Endothelial cell of umbilical vein (primary cell): Measurements from ENCODE around the gene NADK. TPM values are rescaled to one million over a fixed set of nuclear protein-coding genes. Genes with fewer than 3 reads are reported as not detected.

ENCODE experiments used
- BruUV-seq: library from RNA; stranded (reverse); fragments of 400-500 nt; replicated peaks from 2 replicates; lab custom pipeline; 2021; lab: Mats Ljungman, UMichigan
- CTCF ChIA-PET: fragments of 300-600, 350-600 bp; sonication (Branson Sonifier 250); formaldehyde crosslinking; loops from one replicate; lab custom pipeline; 2021; ENCODE audit warnings: antibody characterized with exemption, inconsistent platforms; lab: Charles Lee
- POLR2A ChIA-PET: fragments of 300-600, 350-600 bp; sonication (Branson Sonifier 250); formaldehyde crosslinking; loops from one replicate; lab custom pipeline; 2021; ENCODE audit warnings: antibody characterized with exemption, inconsistent platforms; lab: Charles Lee
- DNase-seq: peaks from one replicate; pipeline ENCODE4 v3.0.0-alpha.2; 2011; ENCODE audit warnings: low read depth, low spot score
- FAIRE-seq: peaks from 2 replicates; lab custom pipeline; 2011; peaks lifted over from hg19 to GRCh38; lab: Jason Lieb, UNC
- H2AFZ ChIP-seq: 2 replicates; pipeline ENCODE4 v1.6.0; 2012; ENCODE audit warnings: low read depth, low read length, control low read depth, inconsistent platforms
- H3K27ac ChIP-seq: 2 replicates; pipeline ENCODE4 v1.5.1; 2011; ENCODE audit warnings: low read depth, mild to moderate bottlenecking, control low read depth, low read length, moderate library complexity; ENCODE audit not compliant: insufficient read depth
- H3K27me3 ChIP-seq, 2 experiments: 2 replicates each; pipeline versions ENCODE4 v1.6.0 to v1.6.1; 2011; ENCODE audit warnings: low read length in 2 of 2, mixed read lengths in 1 of 2; ENCODE audit not compliant: control insufficient read depth in 2 of 2, insufficient read depth in 2 of 2
- H3K36me3 ChIP-seq, 2 experiments: 2 replicates in 1 of 2; 3 replicates in 1 of 2; pipeline ENCODE4 v1.5.1; 2011; ENCODE audit warnings: low read length in 2 of 2, mild to moderate bottlenecking in 1 of 2, moderate library complexity in 1 of 2; ENCODE audit not compliant: control insufficient read depth in 2 of 2, insufficient read depth in 2 of 2; ENCODE audit errors: extremely low read depth in 1 of 2
- H3K4me1 ChIP-seq: 3 replicates; pipeline ENCODE4 v1.5.1; 2011; ENCODE audit warnings: mild to moderate bottlenecking, low read length; ENCODE audit not compliant: control insufficient read depth, insufficient read depth; ENCODE audit errors: extremely low read depth
- H3K4me2 ChIP-seq: 2 replicates; pipeline ENCODE4 v1.6.1; 2011; ENCODE audit warnings: low read length, control low read depth, mixed read lengths; ENCODE audit not compliant: insufficient read depth
- H3K4me3 ChIP-seq, 3 experiments: fragments of 200-600 bp in 1 of 3; sonication (generic), shearing (Covaris generic) in 1 of 3; replicated peaks in 1 of 3; 2 replicates each; pipeline ENCODE4 v1.5.1; 2011 to 2016; ENCODE audit warnings: control low read depth in 3 of 3, low read length in 3 of 3, mild to moderate bottlenecking in 2 of 3, inconsistent platforms in 1 of 3, low read depth in 1 of 3, moderate library complexity in 1 of 3; ENCODE audit not compliant: insufficient read depth in 1 of 3
- H3K79me2 ChIP-seq: 2 replicates; pipeline ENCODE4 v1.6.0; 2012; ENCODE audit warnings: low read length, inconsistent platforms; ENCODE audit not compliant: control insufficient read depth, insufficient read depth
- H3K9ac ChIP-seq: replicated peaks from 2 replicates; pipeline ENCODE3; 2011; ENCODE audit warnings: low read length, control low read depth; ENCODE audit not compliant: insufficient read depth; ENCODE audit errors: extremely low read depth
- H3K9me1 ChIP-seq: replicated peaks from 3 replicates; pipeline ENCODE4 v1.6.0; 2011; ENCODE audit warnings: mild to moderate bottlenecking, low read length; ENCODE audit not compliant: control insufficient read depth, insufficient read depth; ENCODE audit errors: extremely low read depth
- H3K9me3 ChIP-seq: replicated peaks from 2 replicates; pipeline ENCODE4 v1.5.1; 2012; ENCODE audit warnings: low read length, inconsistent platforms; ENCODE audit not compliant: control insufficient read depth, insufficient read depth
- H4K20me1 ChIP-seq: replicated peaks from 2 replicates; pipeline ENCODE3; 2011; ENCODE audit warnings: mild to moderate bottlenecking, low read length; ENCODE audit not compliant: control insufficient read depth, insufficient read depth; ENCODE audit errors: extremely low read depth
- EZH2 ChIP-seq: IDR thresholded peaks from 2 replicates; pipeline ENCODE4 v1.6.1; 2012; ENCODE audit warnings: borderline replicate concordance, low read depth, mild to moderate bottlenecking, moderate library complexity, low read length, inconsistent platforms; ENCODE audit not compliant: severe bottlenecking
- FOS ChIP-seq: IDR thresholded peaks from 2 replicates; pipeline ENCODE4 v1.6.1; 2011; ENCODE audit warnings: mild to moderate bottlenecking, low read length, moderate library complexity, borderline replicate concordance; ENCODE audit not compliant: insufficient read depth
- GATA2 ChIP-seq: IDR thresholded peaks from 2 replicates; pipeline ENCODE4 v1.7.0; 2011; ENCODE audit warnings: low read depth, mild to moderate bottlenecking, moderate library complexity, mixed read lengths, low read length; ENCODE audit not compliant: insufficient read length, insufficient read depth
- JUN ChIP-seq: IDR thresholded peaks from 2 replicates; pipeline ENCODE4 v1.6.1; 2011; ENCODE audit warnings: borderline replicate concordance, low read depth; ENCODE audit not compliant: insufficient read length, insufficient read depth
- MYC ChIP-seq: IDR thresholded peaks from one replicate; pipeline ENCODE4 v1.6.1; 2011; ENCODE audit warnings: mild to moderate bottlenecking, low read depth, low read length
- POLR2A ChIP-seq: IDR thresholded peaks from 2 replicates; pipeline ENCODE4 v1.6.1; 2012; ENCODE audit warnings: low read depth, mild to moderate bottlenecking, control low read depth, low read length
- POLR2AphosphoS5 ChIP-seq: IDR thresholded peaks from 2 replicates; pipeline ENCODE4 v1.6.1; 2012; ENCODE audit warnings: low read depth, mild to moderate bottlenecking, control low read depth, low read length, moderate library complexity; ENCODE audit not compliant: insufficient read depth
- dilution Hi-C: fragments of 300-500 bp; cut with MboI; formaldehyde crosslinking; loops from one replicate; pipeline ENCODE4 v1.15.0; 2019; ENCODE audit warnings: low sequenced_read_pairs; ENCODE audit not compliant: extremely low pct_ligation_motif_present
- intact Hi-C: fragments of 100-400 bp; cut with micrococcal nuclease; formaldehyde crosslinking; loops from one replicate; pipeline ENCODE4 v1.10.0; 2022
- polyA plus RNA-seq, 4 experiments: library from polyadenylated mRNA; depleted of rRNA in 3 of 4; stranded (reverse) in 3 of 4; unstranded in 1 of 4; fragments of >200 nt; gene quantifications; 2 replicates each; pipeline versions ENCODE4 v1.2.1 to v1.2.3, GENCODE V29; 2011 to 2012; ENCODE audit warnings: missing spikeins in 1 of 4
- total RNA-seq: library from RNA; stranded (reverse); gene quantifications from 2 replicates; pipeline ENCODE4 v1.2.3, GENCODE V29; 2021
- TF ChIP-seq, protein P1 (sequence below): IDR thresholded peaks from 2 replicates; pipeline ENCODE4 v1.6.1; 2011; ENCODE audit not compliant: insufficient read depth, insufficient read length
- TF ChIP-seq, protein P2 (sequence below), 2 donors: IDR thresholded peaks; 1 replicate in 1 of 2; 2 replicates in 1 of 2; pipeline ENCODE4 v1.5.1; 2011; ENCODE audit warnings: low read length in 2 of 2, mild to moderate bottlenecking in 2 of 2, moderate library complexity in 2 of 2, control low read depth in 1 of 2, inconsistent platforms in 1 of 2, low read depth in 1 of 2; ENCODE audit not compliant: insufficient read depth in 1 of 2; ENCODE audit errors: extremely low read depth in 1 of 2

Gene NADK
- total and polyA plus RNA-seq, 2 donors (not counting 3 experiments of a cell fraction or from before 2014, with no cell fraction given), result 68.5 to 88.8 TPM

GRCh38 chr1:1786836-1787605 lies 8.8 kb upstream of the NADK start:
- ChIA-PET POLR2A (no interaction called here), CTCF (interaction anchor here (1.0 kb wide), 1 partner anchor 11 kb away, joined by 3 read pairs; no protein-coding TSS in a partner anchor)
- Histone ChIP-seq H2AFZ (no peak overlapping the region), H3K79me2 (peaks cover 7% of the 10 kb centered on the region), H3K9ac (no peak overlapping the region), H3K4me1 (peaks cover 13% of the 10 kb centered on the region), H3K9me1 (no peaks in the 10 kb centered on the region), H3K36me3 (peaks cover 26 to 62% of the 10 kb centered on the region in 2 experiments), H4K20me1 (peaks cover 3% of the 10 kb centered on the region), H3K27ac (no peak overlapping the region), H3K9me3 (no peaks in the 10 kb centered on the region), H3K4me2 (no peak overlapping the region), H3K27me3 (no peaks in the 10 kb centered on the region), H3K4me3 (no peak overlapping the region)
- no peak for DNase-seq
- TF ChIP-seq POLR2AphosphoS5 (no peak), POLR2A (no peak), GATA2 (no peak), MYC (no peak), FOS (no peak), JUN (no peak), EZH2 (no peak)
- TF ChIP-seq, protein P1, sequence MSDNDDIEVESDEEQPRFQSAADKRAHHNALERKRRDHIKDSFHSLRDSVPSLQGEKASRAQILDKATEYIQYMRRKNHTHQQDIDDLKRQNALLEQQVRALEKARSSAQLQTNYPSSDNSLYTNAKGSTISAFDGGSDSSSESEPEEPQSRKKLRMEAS, result no peak
- TF ChIP-seq, protein P2, sequence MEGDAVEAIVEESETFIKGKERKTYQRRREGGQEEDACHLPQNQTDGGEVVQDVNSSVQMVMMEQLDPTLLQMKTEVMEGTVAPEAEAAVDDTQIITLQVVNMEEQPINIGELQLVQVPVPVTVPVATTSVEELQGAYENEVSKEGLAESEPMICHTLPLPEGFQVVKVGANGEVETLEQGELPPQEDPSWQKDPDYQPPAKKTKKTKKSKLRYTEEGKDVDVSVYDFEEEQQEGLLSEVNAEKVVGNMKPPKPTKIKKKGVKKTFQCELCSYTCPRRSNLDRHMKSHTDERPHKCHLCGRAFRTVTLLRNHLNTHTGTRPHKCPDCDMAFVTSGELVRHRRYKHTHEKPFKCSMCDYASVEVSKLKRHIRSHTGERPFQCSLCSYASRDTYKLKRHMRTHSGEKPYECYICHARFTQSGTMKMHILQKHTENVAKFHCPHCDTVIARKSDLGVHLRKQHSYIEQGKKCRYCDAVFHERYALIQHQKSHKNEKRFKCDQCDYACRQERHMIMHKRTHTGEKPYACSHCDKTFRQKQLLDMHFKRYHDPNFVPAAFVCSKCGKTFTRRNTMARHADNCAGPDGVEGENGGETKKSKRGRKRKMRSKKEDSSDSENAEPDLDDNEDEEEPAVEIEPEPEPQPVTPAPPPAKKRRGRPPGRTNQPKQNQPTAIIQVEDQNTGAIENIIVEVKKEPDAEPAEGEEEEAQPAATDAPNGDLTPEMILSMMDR (IDR thresholded peaks at IDR 0.05; ENCODE audit: extremely low read depth in 1 of 2, insufficient read depth in 1 of 2, low read depth in 1 of 2, low read length in 2 of 2), result no peak
- no TSS peak for BruUV-seq
- intact Hi-C loops, result no loop called here
- dilution Hi-C loops, result no loop called here
- no peak for FAIRE-seq
